GM18870 (cell line): ENCODE measurements around the gene TNIP3.

Experiments used
- ATAC-seq: cut with Tn5 transposase; IDR thresholded peaks from one replicate; pipeline ENCODE4 v1.9.1; 2021; ENCODE audit warnings: moderate library complexity; ENCODE audit not compliant: unreplicated experiment

The TNIP3 gene

DNA sequence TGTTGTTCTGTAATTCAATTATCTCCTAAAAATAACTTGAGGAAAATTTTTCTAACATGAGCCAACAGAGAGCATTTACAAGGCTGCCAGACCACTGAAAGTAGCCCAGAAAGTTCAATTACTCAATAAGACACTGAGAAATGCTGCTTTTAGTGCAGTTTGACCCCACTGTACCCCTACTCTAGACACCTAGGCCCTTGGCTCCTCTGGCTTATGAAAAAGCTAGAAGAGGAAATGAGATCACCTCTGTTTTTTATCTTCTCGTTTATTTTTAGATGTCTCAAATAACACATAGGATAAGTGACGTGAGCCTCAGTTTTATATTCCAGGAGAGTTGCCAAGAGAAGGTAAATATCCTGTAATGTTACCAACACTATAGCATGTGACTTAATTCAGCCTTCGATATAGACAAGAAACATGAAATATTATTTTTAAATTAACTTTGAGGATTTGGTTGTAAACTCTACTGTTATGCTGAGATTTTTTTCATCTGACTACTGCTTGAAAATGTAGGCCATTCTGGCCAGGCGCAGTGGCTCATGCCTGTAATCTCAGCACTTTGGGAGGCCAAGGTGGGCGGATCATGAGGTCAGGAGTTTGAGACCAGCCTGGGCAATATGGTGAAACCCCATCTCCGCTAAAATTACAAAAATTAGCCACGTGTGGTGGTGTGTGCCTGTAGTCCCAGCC is 24.4 kb downstream of the TNIP3 start:
- peak; percentile 83 for ATAC-seq

DNA sequence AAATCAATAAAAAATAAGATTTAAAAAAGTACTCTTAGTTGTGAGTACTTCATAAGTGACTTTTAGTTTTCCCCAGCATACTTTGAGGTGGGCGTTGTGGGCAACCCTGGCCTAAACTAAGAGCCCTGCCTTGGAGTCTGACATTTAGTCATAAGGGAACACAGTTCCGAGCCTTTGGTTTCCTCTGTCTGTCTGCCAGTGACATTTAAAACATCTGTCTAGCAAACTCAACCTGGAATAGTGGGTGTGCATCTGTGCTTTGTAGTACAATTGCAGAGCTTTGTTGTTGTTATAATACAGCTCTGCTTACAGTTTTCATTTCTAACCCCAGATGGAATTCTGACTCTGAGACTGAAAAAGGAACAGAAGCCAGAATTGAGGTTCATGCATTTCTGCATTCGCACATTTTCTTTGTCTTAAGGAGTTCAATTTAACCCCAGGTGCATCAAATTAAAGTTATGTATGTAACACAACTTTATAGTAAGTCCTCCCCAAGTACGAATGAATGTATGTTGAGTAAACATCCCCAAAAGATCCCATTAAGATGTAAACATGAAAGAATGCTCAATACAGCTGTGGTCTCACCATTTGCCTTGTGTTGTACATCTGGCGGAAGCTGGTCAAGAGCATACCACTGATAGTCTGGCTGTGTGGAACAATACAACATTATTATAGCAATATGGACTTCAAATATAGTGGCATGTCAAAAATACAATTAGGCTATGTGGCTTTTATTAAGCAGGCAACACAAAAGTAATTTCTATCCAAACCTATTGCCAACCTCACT is 25.9 kb downstream of the TNIP3 start:
- peak; percentile 49 for ATAC-seq

GRCh38 chr4:121130326-121130660 is 33.8 kb downstream of the TNIP3 start:
- no peak for ATAC-seq

DNA sequence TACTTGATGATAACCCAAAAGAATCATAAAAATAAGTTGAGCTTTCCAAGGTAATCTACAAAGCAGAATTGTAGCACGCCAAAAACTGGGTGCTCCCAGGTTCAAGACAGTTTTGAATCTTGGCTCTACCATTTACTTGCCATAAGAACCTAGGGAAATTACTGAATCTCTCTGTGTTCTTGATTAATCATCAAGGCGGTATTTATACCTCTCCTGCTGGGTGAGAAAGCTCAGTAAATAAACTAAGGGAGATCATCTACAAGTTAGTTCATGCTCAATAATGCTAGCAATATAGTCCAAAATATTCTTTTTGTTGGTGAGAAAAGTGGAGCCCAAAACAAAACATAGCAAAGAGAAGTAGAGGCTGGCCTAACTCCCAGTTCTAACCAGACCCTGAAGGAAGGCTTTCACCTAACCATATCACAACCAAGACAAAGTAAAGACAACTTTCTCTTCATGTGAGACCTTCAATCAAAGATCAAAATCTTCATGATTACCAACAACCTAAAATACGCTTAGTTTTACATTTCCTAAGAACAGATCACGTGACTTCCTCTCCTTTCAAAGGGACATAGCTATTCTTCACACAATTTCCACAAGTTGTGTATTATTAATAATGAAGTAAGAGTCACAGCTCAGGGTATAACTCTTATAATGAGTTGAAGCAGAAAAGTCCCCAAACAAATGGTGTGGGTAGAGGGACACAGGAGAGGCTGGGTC is 34.4 kb downstream of the TNIP3 start:
- ATAC-seq = no peak

DNA sequence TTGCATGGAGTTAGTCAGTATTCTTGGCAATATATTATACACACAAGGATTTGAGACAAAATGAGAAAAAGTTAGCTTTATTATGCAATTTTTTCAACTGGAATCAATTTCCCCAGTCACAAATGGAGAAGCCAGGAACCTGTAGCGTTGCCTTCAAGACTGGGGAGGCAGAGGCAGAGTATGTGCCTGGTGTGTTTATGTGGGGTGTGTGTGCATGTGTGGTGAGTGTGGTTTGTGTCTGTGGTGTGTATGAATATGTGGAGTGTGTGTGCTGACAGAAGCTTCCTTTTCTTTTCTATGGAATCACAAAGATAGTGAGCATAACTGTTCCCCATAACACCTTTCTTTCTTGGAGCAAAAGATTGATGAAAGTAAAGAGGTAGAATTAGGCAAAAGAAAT is 37.0 kb downstream of the TNIP3 start:
- no peak for ATAC-seq

DNA sequence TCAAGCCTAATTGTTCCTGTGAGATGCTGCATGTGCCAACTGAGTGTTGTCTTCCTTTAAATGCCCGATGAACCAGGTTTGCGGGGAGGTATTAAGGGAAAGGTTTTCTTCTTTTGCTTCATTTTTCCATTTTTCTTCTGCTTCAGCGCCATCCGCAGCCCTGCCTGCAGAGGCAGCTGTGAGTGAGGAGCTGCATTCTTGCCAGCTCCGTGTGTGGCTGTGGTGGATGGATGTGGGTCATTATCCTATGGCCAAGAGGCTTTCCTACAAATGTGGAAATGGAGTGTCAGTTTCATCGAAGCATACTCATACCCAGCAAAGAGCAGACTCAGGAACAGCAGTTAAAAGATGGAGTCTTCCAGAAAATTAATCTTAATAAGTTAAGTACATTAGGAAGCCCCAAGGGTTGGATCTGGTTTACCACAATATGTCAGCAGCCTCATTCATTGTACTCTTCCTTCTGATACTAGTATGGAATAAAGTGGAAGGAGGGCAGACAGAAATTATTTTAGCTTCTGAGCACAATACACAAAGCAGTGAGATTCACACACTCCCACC is 37.6 kb downstream of the TNIP3 start:
- no peak for ATAC-seq

DNA sequence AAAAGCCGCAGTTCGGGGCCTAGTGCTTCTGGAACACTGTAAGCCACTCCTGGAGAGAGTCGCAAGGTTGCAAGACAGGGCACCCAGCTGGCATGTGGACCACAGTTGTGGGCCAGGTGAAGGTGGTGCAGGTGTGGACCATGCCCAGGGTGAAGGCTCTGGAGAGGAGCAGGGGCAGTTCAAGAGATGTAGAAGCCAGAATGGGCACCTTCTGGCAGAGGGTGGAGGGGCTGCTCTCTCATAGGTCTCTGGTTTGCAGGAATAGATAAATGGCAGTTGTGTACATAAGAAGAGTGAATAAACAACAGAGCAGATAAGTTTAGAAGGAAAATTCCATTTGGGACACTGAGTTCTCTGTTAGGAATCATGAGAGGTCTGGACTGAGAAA is 38.6 kb downstream of the TNIP3 start:
- no peak for ATAC-seq

GRCh38 chr4:121122661-121123060 is 41.5 kb downstream of the TNIP3 start:
- no peak for ATAC-seq

GRCh38 chr4:121119715-121120114 is 44.4 kb downstream of the TNIP3 start:
- ATAC-seq = no peak

GRCh38 chr4:121118344-121118743 is 45.8 kb downstream of the TNIP3 start:
- no peak for ATAC-seq

- no peak for ATAC-seq
Measured at GRCh38 chr4:121114756-121115155, 49.4 kb downstream of the TNIP3 start.

GRCh38 chr4:121112530-121112929 is 51.6 kb downstream of the TNIP3 start:
- ATAC-seq = no peak

DNA sequence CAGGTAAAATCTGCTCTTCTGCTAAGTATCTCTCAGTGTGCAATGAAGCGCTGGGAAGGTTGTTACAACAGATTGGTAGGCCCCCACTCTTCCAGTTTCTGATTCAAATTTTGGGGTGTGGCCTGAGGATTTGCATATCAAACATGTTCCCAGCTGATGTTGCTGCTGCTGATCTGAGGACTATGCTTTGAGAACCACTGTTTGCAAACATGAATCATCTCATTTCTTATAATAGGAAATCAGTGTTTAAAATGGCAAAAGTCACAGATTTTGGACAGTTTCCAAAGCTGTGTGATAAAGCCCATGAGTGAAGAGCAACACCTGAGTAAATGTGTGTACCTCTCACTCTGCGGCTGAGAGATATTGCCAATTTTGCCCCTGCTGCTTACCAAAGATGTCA is 55.6 kb downstream of the TNIP3 start:
- no peak for ATAC-seq

DNA sequence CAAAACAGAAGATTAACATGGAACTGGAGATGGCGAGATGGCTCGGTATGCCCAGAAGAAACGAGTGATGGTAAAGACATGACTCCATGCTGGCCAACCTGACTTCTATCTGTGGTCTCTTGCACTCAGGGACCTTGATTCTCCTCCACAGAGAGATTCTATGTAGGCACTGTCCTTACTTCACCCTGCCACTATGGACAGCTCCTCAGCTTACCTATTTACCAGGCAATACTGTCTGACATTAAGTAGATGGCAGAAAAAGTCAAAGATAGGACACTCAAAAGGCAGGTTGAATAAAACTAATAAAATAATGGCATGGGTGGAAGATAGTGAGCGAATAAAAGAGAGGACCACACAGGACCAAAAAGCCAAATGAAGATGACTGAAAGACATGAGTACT is 56.6 kb downstream of the TNIP3 start:
- ATAC-seq = no peak

DNA sequence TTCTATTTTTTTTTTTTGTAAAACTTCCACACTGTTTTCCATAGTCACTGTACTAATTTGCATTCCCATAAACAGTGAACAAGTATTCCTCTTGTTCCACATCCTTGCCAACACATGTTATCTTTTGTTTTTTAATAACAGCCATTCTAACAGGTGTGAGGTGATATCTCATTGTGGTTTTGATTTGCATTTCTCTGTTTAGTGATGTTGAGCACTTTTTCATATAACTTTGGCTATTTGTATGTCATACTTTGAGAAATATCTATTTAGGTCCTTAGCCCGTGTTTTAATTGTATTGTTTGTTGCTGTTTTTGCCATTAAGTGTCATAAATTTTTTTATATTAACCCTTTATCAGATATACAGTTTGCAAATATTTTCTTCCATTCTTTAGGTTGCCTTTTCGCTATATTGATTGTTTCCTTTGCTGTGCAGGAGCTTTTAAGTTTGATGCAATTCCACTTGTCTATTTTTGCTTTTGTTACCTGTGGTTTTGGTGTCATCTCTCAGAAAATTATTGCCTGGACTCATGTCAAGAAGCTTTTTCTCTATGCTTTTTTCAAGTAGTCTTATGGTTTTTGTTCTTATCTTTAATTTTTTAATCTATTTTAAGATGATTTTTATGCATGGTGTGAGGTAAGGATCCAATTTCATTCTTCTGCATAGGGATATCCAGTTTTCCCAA is 63.9 kb downstream of the TNIP3 start:
- ATAC-seq = no peak

- ATAC-seq = no peak
Measured at GRCh38 chr4:121098266-121098665, 65.9 kb downstream of the TNIP3 start.

GRCh38 chr4:121096629-121097028 is 67.5 kb downstream of the TNIP3 start:
- ATAC-seq = no peak

GRCh38 chr4:121096191-121096590 is 67.9 kb downstream of the TNIP3 start:
- no peak for ATAC-seq

- no peak for ATAC-seq
Measured at GRCh38 chr4:121094297-121094966, 69.7 kb downstream of the TNIP3 start.

- ATAC-seq = no peak
Measured at GRCh38 chr4:121093261-121093660, 70.9 kb downstream of the TNIP3 start.

DNA sequence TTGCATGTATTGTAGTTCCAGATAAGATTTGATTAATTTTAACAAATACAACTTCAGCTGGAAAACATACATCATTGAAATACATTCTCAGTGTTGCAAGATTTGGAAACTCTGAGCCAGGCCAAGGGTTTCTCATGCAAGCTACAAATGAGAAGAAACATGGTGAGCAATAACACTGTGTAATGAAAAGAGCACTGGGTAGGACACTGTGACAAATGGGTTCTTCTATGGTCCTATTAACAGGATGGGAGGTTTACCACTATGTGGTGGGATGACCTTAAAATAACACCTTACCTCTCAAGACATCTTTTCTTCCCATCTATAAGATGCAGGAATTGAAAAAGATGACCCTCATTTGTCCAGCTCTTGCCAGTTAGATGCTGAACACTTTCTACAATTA is 72.2 kb downstream of the TNIP3 start:
- ATAC-seq = no peak
